Measurements from ENCODE around the gene TBC1D16.

The TBC1D16 gene

DNA sequence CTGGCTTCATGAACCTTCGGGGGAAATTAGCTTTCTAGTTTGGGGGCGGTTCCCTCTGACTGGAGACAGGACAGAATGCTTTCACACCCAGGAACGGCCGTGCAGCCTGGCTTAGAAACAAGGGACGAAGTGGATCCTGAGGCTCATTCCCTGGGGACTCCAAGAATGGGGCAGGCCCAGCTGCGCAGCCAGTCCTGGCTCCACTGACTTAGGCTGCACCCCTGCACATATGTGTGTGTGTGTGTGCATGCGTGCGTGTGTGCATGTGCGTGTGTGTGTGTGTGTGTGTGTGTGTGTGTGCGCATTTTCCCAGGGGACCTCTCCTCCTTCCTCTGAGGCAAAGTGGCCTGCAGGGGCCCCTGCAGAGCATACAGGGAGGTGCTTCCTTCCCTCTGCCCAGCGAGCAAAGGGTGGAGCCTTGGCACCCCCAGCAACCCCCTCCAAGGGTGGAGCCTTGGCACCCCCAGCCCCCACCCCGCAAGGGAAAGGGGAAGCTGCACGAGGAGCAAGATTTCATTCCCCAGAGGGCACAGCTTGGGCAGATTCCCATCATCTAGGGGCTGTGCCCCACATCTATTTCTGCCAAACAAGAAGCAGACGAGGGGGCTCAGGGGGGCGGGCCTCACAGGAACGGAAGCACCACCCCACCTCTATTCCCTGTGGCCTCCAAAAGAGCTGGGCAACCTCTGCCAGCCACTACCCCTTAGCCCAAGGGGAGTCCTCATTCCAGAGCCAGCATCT is 98.9 kb downstream of the TBC1D16 start:
- DNase-seq, result peak; percentile 70 to 90

DNA sequence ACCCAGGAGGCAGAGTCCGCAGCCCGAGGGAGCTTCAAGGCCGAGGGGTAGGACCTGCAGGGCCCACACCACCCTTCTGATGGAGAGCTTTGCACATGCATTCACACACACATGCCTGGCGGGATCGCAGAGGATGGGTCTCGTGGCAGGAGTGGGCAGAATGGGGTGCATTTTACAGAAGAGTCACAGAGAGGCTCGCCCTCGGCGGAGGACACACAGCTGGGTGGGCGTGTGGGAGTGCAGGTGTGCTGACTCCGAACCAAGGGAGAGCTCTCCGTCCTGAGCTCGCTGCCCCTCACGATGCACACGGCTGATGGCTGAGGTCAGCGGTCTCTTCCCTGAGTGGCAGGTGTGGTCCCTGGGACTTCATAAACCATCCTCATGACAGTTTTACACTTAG is 99.6 kb downstream of the TBC1D16 start:
- DNase-seq, result no peak

DNA sequence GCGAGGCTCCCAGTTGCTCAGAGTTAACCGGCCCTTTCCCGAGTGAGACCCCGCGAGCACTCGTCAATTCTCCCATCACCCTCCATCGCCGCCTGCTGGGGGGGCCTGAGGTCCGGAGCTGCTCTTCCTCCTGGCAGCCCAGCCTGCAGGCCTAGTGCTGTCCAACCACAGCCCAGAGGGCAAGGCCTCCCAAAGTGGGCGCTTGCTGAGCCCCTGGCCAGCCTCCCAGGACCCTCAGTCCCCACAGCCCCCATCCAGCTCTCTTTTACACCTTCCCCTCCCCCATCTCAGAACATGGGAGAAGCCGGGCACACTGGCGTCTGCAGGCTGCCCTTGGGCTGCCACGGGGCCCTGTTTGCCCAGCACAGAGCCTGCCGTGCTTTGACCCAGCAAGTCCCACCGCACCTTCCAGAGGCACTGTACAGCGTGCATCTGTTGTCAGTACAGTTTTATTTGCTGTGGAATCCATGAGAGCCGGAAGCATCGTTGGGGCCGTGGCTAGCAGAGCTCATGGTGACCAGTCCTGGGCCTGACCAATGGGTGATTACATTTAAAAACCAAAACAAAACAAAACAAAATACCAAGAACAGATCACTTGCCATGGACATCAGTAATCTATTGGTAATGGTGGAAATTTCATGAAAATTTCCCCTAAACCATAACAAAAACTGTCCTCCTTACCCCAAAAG is 100.3 kb downstream of the TBC1D16 start:
- no peak for DNase-seq

DNA sequence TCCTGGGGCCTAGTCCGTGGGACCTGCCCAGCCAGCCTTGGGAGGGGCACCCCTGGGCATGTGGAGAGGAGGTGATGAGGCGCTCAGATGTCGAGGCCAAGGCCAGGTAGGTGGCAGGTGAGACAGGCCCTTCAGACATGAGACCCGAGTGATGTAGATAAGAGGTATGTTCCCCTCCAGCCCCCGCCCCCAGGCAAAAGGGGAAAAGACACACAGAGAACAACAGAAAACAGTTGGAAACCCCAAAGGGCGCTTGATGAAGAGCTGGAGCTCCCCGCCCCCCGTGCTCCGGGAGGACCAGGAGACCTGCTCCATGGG is 101.1 kb downstream of the TBC1D16 start:
- no peak for DNase-seq

DNA sequence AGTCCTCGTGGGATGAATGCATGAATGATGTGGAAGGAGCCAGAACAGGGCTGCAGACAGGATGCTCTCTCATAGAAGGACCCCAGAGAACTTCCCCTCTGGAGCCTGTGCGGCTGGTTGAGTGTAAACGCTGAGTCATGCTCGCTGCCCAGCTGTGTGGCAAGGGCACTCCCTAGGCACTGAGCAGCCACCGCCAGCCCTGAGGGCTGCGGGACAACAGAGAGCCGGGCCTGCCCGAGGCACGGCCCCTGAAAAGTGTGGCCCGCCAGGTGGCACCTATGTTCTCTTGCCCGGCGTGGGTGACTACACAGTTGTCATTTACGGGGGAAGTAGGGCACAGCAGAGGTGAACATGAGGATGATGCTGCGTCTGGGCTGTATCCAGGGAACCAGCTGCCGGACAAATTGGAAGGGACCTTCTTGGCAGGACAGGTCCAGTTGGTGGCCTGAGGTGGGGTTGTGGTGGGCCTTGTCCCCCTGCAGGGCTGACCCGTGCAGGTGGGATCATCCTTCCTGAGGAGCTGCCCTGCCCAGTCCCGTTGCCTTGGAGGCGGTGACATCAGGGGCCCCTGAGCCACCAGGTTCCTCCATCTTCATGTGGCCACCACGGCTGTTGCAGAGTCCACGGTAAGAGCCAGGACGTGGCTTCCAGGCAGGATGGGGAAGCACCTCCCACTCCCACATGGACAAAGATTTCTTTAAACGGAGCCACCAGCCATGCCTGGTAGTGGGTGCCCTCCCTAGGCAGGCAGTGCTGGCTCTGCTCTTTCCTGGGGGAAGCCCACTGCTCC is 101.6 kb downstream of the TBC1D16 start:
- DNase-seq, result peak in 1 of 2 experiments; percentile 34

DNA sequence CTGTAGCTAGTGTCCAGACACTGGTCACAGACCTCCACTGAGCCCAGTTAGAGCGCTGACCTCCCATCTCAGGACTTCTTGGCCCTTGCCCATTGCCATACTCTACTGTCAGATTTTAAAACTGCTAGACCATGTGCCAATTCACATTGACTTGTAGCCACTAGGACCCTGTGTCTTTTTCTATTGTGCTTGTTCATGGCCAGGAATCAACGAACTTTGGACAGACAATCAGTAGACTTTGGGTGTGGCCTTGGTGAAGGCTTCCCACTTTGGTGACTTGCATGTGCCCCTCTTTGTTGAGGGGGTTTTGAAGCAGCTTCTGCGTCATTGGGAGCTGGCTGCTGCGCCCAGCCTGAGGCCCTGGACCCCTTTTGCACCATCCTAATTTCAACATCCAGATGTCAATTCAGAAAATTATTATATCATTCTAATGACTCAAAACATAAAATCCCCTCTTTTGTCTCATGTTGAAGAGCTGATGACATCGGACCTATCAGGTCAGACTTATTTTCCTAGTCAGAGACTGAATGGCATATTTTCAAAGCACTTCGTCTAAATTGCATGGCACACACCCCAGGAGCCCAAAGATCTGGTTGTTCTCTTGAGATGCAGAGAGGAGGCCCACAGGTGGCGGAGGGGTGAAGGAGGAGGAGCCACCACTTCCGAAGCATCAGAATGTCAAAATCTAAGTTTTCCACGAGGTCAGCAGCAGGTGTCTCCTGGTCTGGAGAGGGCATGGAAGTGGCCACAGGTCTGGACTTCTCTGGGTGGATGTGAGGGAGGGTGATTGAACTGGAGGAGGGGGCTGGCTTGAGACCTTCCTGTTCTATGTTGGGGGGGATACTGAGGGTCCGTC is 103.0 kb downstream of the TBC1D16 start:
- no peak for DNase-seq

DNA sequence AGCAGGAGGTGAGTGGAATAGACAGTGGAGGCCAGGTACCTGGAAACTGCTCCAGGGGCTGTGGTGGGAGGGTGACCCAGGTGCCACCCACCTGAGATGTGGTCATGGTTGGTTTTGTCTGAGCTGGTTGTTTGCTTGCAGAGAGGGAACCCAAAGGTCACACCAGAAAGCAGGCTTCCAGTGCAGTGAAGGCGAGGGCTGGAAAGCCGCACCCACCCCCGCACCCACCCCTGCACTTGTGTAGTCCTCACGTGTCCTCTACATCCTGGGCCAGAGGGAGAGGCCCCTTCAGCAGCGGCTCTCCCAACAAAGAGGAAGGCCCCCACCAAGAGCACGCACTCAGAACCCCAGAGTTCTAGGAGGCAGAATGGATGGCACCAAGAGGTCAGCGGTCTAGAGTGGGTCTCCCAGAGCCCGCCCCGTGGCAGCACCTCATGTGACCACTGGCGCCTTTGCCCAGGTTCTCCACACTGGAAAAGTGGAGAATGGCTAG is 103.8 kb downstream of the TBC1D16 start:
- DNase-seq, result no peak

DNA sequence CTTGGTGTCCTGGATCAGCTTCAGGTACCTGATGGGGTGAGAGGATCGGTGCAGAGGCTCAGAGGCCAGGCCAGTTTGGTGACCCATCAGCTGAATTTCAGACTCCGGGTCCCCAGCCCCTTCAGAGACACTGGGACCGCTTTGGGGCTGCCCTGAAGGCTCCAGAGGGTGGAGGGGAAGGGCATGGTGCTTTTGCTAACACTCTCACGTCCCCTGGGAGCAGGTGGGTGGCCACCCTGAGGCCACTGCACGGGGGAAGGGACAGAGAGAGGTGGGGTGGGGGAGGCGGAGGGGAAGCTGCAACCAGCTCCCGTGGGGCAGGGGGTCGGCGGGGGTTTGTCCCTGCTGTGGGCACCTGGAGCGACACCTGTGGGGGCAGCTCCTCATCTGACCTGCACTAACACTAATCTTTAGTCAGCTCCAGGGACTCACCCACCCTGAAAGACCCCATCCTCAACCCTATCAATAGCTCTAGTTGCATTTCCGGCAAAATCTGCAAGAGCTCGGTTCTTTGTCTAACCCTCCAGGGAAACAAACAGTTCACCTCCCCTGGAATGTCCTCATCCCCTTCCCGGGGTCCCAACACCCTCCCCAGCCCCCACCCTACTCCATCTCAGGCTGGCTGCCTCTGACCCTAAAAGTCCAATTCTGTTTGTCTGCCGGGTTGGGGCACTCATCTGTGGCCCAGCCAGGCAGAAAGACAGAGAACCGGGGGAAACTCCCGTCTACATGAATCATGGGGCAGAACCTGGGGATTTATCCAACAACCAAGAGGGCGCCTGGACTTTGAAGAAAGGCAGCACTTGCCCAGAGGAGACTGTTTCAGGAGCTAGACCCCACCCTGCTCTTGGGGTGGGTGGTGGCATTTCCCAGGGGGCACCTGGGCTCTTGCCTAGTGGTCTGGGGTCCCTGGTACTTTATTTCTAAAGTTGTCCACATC is 104.5 kb downstream of the TBC1D16 start:
- no peak for DNase-seq

DNA sequence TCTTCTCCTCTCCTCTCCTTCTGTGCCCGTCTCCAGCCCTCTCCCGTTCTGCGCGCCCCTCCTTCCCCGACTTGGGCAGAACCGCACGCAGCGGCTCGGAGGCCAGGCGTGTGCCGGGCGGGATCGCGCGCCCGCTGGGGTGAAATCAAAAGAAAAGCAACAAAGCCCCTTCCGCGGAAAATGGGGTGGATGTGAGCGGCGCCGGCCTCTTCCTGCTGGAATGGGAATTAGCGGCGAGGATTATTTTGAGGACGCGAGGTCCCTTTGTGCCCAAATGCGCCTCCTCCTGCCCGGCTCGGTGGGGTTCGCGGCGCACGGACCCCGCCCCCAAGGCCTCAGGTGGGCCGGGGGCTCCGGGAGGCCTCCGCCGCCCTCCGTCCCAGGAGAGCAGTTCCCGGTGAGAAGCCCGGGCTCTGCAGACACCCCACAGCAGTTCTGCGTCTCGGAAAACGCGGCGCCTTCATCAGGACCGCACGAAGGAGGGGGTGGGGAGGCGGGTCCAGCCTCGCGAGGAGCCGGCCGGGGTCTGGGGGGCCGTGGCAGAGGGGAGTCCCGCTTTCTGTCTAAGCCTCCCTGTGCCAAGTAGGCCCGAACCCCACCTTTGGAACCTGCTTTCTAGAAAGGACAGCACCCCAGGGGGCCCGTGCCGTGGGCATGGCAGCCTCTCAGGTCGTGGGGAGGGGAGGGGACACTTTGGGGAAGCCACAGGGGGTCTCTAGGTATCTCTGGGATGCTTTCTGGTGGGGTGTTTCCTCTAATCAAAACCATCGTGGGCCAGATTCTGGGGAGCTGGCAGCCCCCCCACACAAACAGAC is 105.4 kb downstream of the TBC1D16 start:
- peak in 1 of 2 experiments; percentile 41 for DNase-seq

DNA sequence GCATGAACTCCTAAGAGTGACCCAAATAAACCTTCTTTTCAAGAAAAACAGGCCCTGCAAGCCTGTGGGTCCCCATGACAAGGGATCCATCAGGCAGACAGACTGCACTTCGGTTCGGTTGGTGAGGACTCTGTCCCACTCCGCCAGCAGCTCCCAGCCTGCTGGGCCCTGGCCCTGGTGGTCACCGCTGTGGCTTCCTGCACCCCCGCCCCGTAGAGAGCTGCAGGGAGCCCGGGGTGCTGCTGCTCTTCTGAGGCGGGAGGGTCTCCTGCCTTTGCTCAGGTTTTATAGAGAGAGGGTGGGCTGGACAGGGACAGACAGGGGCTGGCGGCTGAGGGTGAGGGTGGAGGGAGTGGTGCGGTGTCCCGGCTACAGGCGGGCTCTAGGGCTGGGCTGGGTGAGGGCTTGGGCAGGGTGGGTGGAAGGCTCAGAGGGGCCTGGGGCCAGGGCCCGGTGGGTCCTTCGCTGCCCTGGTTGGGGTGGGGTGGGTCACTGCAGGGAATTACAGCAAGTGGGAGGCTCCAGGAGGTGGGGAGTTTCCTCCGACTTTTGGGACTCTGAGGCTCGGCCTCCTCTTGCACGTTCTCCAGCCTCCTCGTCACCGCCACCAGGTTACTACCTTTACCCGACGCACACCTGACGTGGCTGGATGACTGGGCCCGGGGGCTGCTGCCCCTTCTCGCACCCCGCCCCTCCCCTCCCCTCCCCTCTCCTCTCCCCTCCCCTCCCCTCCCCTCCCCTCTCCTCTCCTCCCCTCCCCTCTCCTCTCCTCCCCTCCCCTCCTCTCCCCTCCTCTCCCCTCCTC is 106.2 kb downstream of the TBC1D16 start:
- no peak for DNase-seq

DNA sequence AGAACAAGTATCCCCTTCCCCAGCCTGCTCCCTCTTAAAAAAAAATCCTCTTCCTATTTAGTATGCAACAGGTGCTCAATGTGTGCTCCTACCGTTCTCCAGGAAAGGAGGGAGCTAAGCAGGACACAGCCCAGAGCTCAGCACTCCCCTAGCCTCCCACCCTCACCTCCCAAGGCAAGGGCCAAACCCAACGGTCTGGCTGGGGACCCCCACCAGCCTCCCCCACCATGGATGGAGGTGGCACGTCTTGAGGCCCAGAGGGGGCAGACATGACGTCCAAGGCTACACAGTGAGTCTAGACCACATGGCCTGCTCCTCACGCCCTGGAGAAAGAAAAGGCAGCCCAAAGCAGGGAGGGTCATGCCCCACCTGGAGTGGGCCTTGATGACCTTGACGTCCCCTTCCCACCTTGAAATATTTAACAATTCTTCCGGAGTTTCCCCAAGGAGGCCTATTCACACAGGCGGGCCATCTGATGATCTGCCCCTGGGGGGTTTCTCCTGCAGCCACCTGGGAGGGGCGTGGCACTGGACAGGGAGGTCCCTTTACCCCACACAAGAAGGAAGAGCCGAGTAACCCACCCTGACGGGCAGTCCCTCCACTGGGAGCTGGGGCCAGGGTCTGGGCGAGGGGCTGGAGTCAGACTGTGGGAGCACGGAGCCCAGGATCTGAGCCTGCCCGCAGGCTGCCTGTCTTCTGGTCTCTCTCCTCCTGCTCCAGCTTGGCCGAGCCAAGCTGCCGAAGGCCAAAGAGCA is 107.0 kb downstream of the TBC1D16 start:
- DNase-seq, result no peak

DNA sequence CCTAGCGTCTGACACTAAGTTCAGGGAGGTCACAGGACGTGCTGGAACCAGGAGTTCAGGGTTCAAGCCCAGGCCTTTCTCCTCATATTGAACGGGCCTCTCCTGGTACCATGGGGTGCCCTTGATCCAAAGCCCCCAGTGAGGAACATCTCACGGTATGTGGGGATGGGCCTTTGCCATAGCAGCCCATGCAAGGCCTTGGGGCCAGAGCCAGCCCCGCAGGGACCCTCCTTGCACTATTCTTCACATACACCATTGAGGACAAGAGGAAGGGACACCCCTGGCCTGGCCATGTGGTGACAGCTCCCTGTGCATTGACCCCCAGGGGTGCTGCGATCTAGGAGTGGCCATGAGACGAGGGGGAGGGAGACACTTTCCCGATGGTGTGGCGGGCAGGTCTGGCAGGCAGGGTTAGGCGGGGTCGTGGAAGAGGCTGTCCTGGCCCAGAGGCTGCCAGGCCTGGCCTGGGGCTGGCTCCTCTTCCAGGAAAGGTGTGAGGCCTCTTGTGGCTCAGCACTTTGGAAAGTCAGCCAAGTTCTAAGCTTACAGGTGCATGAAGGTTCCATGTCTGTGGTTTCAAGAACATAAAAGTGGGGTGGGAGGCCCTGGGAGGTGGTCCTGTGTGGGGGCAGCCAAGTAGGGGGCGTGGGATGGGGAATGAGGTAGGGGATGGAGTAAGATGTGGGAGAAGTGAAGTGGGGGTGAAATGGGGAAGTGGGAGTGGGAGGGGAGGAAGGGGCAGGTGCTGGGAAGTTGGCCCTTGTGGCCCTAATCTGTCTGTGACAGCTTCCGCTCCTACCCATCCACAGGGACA is 107.8 kb downstream of the TBC1D16 start:
- DNase-seq, result no peak

DNA sequence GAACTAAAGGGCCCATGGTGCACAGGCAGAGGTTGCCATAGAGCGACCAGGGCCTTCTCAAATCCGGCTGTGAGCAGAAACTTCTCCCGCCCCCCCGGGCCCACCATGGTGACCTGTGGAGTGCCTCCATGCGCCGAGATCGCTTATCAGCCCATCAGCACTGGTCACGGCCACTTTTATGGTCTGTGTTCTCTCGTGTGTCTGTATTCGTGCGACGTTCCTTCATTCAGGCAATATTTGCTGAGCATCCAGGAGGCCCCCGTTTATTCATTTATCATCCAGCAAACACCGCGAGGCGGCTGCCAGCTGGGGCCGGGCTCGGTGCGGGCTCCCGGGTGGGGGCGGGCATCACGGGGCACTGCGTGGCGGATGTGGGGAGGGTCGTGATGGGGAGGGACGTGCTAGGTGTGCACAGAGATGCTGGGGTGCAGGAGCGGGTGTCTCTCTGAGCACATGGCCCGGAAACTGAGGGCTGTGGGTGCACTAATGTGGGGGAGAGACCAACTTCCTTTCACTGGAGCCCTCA is 108.5 kb downstream of the TBC1D16 start:
- no peak for DNase-seq

DNA sequence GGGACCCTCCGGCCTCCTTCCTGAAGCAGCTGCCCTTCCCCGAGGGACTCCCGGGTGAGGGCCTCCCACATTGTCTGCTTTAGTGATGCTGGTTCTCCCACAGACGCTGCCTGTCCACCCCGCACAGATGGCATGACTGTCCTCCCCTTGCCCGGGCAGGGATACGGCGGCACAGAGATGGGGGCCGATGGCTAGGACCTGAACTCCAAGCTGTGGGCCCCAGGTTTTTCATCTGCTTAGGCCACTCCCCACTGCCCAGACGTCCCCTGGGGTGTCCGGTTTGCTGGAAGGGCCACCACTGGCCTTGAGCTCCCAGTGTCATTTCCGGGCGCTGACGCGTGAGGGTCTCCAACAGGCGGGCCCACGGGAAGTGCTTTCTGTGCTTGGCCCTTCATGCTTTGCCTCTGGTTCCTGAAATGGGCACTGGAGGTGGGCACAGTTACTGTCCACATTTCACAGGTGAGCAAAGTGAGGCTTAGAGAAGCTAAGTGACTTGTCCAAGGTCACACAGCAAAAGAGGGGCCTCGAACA is 109.0 kb downstream of the TBC1D16 start:
- DNase-seq, result no peak

DNA sequence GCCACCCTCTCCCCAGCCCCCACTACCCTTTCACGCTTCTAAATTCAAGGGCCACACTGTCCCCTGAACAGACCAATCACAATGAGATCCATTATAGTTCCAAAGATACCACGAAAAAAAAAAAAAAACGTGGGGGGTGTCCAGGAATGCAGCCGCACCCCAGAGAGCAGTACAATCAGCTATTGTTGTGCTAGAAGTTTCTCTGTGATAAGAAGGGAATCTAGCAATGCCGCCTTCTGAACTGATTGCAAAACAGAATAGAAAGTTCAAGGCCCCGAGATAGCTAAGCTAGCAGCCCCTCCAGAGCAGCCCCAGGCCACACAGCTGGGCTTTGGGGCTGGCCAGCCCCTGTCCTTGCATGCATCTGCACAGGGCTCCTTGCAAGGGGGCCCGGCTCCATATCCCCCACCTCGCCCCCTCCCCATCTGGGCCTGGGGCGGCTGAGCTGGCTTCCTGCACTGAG is 109.5 kb downstream of the TBC1D16 start:
- DNase-seq, result no peak

DNA sequence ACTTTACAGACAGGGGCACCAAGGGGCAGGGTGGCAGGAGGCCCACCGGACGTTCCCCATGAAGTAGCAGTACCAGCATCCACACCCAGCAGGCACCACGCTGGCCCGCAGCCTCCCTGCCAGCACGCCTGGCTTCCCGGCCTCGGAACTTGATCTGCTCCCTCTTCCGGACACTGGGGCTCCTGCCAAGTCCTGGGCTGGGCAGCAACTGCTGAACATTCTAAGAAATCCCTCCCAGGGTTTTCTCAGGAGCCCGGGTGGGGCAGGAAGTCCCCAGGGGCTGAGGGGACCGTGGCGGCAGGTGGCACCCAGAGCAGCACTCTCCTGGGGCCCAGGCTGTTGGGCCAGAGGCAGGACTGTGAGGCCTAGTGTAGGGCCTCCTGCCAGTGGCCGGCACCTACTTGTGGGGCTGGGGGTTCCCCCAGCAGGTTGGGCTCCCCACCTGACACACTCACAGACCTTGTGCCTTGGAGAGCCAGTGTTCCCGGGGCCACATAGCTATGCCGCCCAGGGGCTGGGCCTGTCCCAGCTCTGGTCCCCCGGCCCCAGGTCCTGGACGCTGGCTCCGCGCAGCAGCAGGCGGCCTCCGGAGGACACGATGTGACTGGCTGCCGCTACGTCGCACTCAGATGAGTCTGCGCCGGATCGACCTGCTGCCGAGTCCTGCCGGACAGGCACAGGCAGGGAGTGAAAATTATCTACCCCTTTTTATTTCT is 110.3 kb downstream of the TBC1D16 start:
- DNase-seq, result peak in 1 of 2 experiments; percentile 54

DNA sequence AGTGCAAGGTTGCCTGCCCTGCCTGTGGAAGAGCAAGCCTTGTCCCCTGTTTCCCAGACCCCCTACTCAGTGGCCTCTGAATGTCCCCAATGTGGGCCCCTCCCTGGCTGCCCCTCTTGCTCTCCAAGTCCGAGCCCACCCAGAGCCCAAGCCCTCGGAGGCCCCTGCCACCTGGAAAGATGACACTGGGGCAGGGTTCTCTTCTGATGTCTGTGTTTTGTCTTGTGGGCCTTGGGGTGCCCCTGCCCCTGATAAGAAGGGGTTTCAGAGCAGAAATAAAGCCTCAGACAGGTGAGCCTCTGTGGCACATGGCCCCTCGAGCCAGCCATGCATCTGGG is 111.1 kb downstream of the TBC1D16 start:
- DNase-seq, result no peak
